Measurements from ENCODE around the gene PCSK5.
"Not testable (repeated sequence)": the region's sequence is repeated elsewhere in the genome, so short reads cannot be mapped to it uniquely, and the experiment has no call there.

The PCSK5 gene

DNA sequence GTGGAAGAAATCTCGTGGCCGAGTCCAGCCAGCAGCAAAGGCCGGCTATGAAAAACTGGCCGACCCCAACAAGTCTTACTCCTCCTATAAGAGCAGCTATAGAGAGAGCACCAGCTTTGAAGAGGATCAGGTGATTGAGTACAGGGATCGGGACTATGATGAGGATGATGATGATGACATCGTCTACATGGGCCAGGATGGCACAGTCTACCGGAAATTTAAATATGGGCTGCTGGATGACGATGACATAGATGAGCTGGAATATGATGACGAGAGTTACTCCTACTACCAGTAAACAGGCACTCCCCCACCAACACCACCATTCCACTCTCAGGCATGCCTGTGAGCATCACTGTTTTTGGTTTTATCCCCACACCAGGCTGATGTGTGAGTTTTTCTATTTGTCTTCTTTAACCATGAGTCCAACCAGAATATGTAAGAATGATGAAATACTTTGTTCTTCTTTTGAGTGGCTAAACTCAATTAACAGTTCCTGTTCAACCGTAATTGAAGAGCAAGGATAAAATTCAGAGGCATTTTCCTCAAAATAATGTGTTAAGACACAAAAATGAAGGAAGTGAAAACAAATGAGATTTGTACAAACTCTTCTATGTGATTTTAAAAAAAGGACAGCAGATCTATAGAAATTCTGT lies 468.3 kb downstream of the PCSK5 start:
- DNase-seq (ENCODE audit: low spot score): no peak

GRCh38 chr9:76359365-76359764 lies 468.9 kb downstream of the PCSK5 start:
- no peak for DNase-seq (ENCODE audit: low spot score)

DNA sequence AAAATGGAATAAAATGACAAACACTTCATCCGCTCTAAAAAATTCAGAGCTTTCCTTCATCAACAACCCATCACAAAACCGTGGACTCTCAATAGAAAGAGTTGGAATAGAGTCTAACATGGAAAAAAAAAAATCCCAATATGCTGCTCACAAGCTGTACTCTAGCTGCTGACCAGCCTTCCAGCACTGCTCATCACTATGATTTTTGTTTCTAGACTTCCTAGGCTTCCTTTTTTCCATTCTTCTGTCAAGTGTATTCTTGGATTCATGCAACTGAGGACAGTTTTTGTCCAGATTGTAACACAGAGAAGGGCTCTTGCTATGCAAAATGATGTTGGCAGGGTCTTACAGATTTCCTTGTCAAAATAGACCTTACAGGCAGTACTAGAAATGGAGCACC lies 469.3 kb downstream of the PCSK5 start:
- DNase-seq (ENCODE audit: low spot score): no peak

- DNase-seq (ENCODE audit: low spot score): not testable (repeated sequence)
These were observed 472.0 kb downstream of the PCSK5 start for GRCh38 chr9:76362332-76363031.

GRCh38 chr9:76363032-76363395 lies 472.5 kb downstream of the PCSK5 start:
- no peak for DNase-seq (ENCODE audit: low spot score)

GRCh38 chr9:76365028-76365427 lies 474.6 kb downstream of the PCSK5 start:
- DNase-seq (ENCODE audit: low spot score): no peak

GRCh38 chr9:76366275-76366674 lies 475.8 kb downstream of the PCSK5 start:
- no peak for DNase-seq (ENCODE audit: low spot score)

GRCh38 chr9:76369583-76369982 lies 479.1 kb downstream of the PCSK5 start:
- no peak for DNase-seq (ENCODE audit: low spot score)

- DNase-seq (ENCODE audit: low spot score): no peak
These were observed 480.0 kb downstream of the PCSK5 start for GRCh38 chr9:76370396-76371023.

DNA sequence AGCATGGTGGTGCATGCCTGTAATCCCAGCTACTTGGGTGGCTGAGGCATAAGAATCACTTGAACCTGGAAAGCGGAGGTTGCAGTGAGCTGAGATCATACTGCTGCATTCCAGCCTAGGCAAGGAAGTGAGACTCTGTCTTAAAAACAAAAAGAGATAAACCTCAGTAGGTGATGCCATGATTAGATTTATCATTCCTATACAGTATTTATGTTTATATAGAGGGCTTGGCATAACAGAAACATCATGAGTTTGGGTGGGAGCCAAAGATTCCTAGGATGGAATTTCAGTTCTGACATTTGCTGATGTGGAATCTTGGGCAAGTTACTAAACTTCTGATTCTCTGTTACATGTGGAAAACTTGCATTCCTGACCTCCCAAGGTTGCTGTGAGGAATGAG lies 481.4 kb downstream of the PCSK5 start:
- DNase-seq (ENCODE audit: low spot score): no peak

- DNase-seq (ENCODE audit: low spot score): no peak
These were observed 481.9 kb downstream of the PCSK5 start for GRCh38 chr9:76372336-76372735.

GRCh38 chr9:76373173-76373783 lies 482.8 kb downstream of the PCSK5 start:
- peak; percentile 47 for DNase-seq (ENCODE audit: low spot score)

DNA sequence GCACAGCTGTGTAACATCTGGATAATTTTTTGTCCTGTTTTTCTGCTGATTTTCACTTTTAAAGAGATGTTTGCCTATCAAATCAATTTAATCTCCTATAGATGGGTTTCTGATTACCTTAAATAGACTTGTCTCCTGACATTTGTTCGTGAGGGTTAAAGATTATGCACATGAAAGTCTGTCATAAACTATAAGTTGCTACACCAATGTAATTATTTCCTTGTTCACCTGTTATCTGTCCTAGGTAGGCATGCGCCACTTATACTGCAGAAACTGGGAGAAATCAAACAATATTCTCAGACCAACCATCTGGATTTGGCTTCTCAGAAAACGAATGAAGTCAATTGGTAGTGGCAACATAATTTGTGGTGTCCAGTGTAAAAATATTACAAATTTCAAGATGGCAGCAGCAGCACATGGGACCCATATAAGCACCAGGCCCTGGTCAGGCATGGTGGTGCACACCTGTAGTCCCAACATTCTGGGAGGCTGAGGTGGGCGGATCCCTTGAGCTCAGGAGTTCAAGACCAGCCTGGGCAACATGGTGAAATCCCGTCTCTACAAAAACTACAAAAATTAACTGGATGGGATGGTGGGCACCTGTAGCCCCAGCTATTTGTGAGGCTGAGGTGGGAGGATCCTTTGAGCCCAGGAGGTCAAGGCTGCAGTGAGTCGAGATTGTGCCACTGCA lies 483.5 kb downstream of the PCSK5 start:
- DNase-seq (ENCODE audit: low spot score): no peak

- peak; percentile 41 for DNase-seq (ENCODE audit: low spot score)
These were observed 484.5 kb downstream of the PCSK5 start for GRCh38 chr9:76374783-76375559.

DNA sequence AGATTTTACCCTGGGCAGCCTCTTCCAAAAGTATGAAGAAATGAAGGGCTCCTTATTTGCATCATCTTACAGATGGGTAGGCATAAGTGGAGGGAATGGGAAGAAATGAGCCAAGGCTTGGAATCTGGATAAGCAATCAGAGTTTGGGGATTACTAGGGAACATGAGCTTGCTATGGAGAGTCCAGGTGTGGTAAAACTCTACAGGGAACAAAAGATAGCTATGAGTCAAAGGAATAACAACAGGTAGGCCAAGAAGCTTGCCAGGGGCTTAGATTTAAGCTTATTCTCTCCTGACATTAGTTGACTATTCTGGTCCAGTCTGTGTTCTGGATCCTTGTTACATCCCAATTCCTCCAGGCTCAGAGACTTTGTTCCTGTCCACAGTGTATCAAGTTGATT lies 487.3 kb downstream of the PCSK5 start:
- no peak for DNase-seq (ENCODE audit: low spot score)

GRCh38 chr9:76378367-76379073 lies 488.0 kb downstream of the PCSK5 start:
- no peak for DNase-seq (ENCODE audit: low spot score)

DNA sequence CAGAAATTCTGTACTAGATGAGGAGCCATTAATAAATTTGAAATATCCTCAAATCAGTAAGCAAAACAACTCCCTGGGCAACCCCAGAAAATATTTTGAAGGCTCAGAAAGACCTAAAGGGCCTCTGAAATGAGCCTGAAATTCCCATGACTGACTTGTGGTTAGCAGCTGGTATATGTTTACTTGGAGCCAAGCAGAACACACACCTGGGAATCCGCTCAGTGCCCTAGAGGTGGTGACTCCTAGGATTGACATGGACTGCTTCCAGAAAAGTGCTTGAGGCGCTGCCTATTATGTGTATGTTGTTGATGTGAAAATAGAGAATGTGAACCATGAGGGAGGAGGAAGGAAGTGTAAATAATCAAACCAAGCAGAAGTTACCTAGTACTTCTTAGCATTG lies 489.0 kb downstream of the PCSK5 start:
- no peak for DNase-seq (ENCODE audit: low spot score)

DNA sequence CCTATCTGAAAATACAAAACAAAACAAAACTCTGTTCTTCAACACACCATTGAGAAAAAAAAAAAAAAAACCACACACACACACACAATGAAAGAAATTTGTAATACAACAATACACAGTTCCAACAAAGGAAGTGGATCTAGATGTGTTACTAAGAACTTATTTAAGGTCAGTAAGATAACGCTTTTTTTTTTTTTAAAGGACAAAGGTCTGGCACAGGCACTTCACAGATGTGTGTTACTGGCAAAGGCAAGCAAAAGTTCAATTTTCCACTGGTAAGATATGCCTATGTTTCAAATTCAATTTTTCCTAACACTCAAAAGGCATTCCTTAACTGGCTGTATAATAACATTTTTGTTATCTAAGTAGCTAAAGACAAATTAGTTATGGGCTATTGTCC lies 500.2 kb downstream of the PCSK5 start:
- no peak for DNase-seq (ENCODE audit: low spot score)

DNA sequence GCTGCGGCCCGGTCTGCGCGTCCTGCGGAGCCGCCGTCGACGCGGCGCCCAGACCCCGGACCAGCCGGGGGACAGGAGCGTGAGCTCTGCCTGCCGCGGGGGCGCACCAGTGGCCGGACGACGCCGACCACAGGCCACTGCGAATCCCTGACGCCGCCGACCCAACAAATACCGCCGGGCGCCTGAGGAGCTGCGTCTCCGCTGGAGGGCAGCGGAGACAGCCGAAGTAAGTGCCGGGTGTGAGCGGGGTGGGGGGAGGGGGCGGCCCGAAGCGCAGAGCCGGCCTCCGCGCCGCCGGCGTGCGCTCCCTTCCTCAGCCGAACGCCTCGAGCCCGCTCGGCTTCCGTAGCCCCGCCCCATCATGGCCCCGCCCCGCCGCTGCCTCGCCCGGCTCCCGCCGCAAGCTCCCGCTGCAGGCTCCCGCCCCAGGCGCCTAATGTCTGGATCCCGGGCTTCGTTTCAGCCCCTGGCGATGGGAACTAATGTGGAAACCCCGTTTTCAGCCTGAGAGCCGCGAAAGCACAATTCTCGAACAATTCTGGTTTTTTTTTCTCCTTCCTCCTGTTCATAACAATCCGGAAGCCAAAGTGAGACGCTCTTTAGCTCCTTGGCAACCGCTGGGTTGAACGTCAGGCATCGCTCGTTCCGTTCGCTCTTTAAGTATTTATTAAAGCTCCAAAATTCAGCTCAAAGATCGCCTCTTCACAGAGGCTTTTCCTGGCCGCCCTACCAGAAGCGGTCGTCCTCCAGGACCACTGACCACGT lies 503.9 kb downstream of the PCSK5 start, which contains the start of gene RFK:
RFK (minus strand) TSS at position 232 of the 765 bp plus-strand sequence. CDS start 255 bp downstream, outside the sequence.
- DNase-seq (ENCODE audit: low spot score): peak; percentile 66

DNA sequence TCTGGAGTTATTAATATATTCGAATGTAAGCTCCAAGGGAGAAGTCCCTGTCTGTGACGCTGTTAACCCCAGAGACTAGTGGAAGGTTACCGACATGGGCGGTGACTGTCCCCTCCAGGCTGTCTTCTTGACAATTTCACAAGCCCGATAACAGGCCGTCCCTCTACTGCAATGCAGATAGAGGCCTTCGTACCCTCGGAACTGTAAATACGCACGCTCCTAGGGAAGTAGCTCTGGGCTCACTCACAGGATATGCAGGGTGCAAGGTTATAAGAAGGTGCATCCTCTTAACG lies 504.4 kb downstream of the PCSK5 start:
- DNase-seq (ENCODE audit: low spot score): peak; percentile 62

Measured in HuH-7.5 (cell line).